Measurements from ENCODE around the gene PAX6. TPM values are rescaled to one million over a fixed set of nuclear protein-coding genes. Genes with fewer than 3 reads are reported as not detected.
A peak's percentile ranks its signal among the peaks of the same experiment; 100 is the strongest.

Gene PAX6
- total and polyA plus RNA-seq, 9 of the 15 experiments (the other 6 are each of a cell fraction or from before 2014, with no cell fraction given) = 1.5 to 10.9 (median 5.3) TPM

- in situ Hi-C loops (cut with MboI) (no loop called here), intact Hi-C loops (cut with micrococcal nuclease) (no loop called here)
- Histone ChIP-seq H3K9ac (ENCODE audit: insufficient read depth in 1 of 2, low read depth in 2 of 2, low read length in 2 of 2) (no peak overlapping the region), H2AFZ (ENCODE audit: low read depth, low read length) (no peak overlapping the region), H3K9me1 (ENCODE audit: control insufficient read depth, insufficient read depth, low read length) (no peaks in the 10 kb centered on the region), H3K27ac (ENCODE audit: extremely low read depth, low read depth, low read length) (no peak overlapping the region), H4K20me1 (replicated peaks; ENCODE audit: control insufficient read depth, insufficient read depth, low read length) (no peaks in the 10 kb centered on the region; the same call in 1 of the 2 replicates), H3K27me3 (ENCODE audit: control insufficient read depth in 2 of 2, insufficient read depth in 2 of 2, low read length in 2 of 2) (peaks cover 10 to 53% of the 10 kb centered on the region in 2 experiments; a peak in 4 of 5 replicates), H3K79me2 (ENCODE audit: control insufficient read depth, insufficient read depth, low read length) (no peaks in the 10 kb centered on the region), H3K4me1 (replicated peaks in 1 of 2; ENCODE audit: control insufficient read depth in 2 of 2, insufficient read depth in 2 of 2, low read length in 2 of 2) (peaks cover 4 to 38% of the 10 kb centered on the region in 2 experiments; a peak in 3 of 5 replicates), H3K36me3 (ENCODE audit: control insufficient read depth, insufficient read depth, low read length) (no peaks in the 10 kb centered on the region), H3K4me2 (ENCODE audit: insufficient read depth, low read length) (no peak overlapping the region), H3K9me3 (replicated peaks; ENCODE audit: control insufficient read depth, insufficient read depth, low read depth, low read length) (no peaks in the 10 kb centered on the region), H3K4me3 (no peak overlapping the region)
- POLR2A ChIA-PET = interaction anchor here (0.6 kb wide), 1 partner anchor 504 kb away, joined by 4 read pairs; no protein-coding TSS in a partner anchor
- ATAC-seq (no peak), FAIRE-seq (no peak), DNase-seq (ENCODE audit: extremely low read depth in 1 of 4, low spot score in 3 of 4) (no peak)
- BruUV-seq (replicated peaks) = no TSS peak
- CTCF ChIA-PET (ENCODE audit: low intra/inter-chr PET ratio) = no interaction called here
- WGBS (ENCODE audit: insufficient coverage, low coverage, missing lambda C conversion rate) = 23% methylated on average over 20 of the region's 21 CpGs
- 0 out of 2 replicates have a peak, but pooled peaks have one; percentile 13 for TF ChIP-seq RNF2 (IDR thresholded peaks at IDR 0.05)
- TF ChIP-seq HOXB6 (CRISPR knock-in tag; IDR thresholded peaks at IDR 0.05; ENCODE audit: borderline replicate concordance) = no peak
- TF ChIP-seq MECOM (CRISPR knock-in tag; IDR thresholded peaks at IDR 0.05) = no peak
- TF ChIP-seq EP300 (IDR thresholded peaks at IDR 0.05; ENCODE audit: low read length) = no peak
- TF ChIP-seq NFXL1 (CRISPR knock-in tag; IDR thresholded peaks at IDR 0.05) = no peak
- no peak for TF ChIP-seq E2F1 (CRISPR knock-in tag; IDR thresholded peaks at IDR 0.05)
- TF ChIP-seq ZNF311 (CRISPR knock-in tag; IDR thresholded peaks at IDR 0.05) = no peak
- TF ChIP-seq, protein P1, sequence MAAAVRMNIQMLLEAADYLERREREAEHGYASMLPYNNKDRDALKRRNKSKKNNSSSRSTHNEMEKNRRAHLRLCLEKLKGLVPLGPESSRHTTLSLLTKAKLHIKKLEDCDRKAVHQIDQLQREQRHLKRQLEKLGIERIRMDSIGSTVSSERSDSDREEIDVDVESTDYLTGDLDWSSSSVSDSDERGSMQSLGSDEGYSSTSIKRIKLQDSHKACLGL (CRISPR knock-in tag; IDR thresholded peaks at IDR 0.05; ENCODE audit: borderline replicate concordance, poor library complexity, severe bottlenecking) = no peak
- TF ChIP-seq, protein P2, sequence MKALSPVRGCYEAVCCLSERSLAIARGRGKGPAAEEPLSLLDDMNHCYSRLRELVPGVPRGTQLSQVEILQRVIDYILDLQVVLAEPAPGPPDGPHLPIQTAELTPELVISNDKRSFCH (CRISPR knock-in tag; IDR thresholded peaks at IDR 0.05) = no peak
- TF ChIP-seq, protein P2 (tag; IDR thresholded peaks at IDR 0.05) = peak; percentile 82
- no peak for TF ChIP-seq ZKSCAN8 (CRISPR knock-in tag; IDR thresholded peaks at IDR 0.05)
These were observed 2.2 kb downstream of the PAX6 start for GRCh38 chr11:31808721-31809540.

Measured in K562 (cell line).